GM12801 (cell line): ENCODE measurements around the gene INAFM2.

Experiments used
- TF ChIP-seq, protein P1 (sequence below): IDR thresholded peaks from one replicate; pipeline ENCODE4 v1.5.1; 2011; ENCODE audit warnings: control low read depth; ENCODE audit not compliant: insufficient read length; ENCODE audit errors: extremely low read depth

INAFM2 gene

DNA sequence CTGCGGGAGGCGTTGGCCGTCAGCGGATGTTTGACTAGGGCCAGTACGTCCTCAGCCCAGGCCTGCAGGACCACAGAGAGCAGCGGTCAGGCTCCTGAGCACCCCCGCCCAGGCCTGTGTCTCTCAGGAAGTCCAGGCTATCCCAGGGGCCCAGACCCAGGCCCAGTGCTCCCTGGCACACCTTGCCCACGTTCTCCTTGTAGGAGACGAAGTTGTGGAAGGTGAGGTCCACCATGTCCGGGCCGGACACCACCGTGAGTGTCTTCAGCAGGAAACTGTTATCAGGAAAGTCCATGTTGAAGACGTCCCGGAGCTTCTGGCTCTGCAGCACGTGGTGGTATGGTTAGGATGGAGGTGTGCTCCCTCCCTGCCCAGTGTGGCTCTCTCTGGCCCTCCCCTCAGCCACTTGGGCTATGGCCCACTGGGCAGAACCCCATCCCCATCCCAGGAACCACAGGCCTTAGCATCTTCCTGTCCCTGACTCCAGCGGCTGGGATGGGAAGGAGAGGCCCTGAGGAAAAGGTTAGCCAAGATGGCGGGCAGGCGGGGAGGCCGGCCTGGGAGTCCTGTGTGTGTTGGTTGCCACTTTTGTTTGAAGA, 21.1 kb upstream of the INAFM2 start:
- TF ChIP-seq, protein P1, sequence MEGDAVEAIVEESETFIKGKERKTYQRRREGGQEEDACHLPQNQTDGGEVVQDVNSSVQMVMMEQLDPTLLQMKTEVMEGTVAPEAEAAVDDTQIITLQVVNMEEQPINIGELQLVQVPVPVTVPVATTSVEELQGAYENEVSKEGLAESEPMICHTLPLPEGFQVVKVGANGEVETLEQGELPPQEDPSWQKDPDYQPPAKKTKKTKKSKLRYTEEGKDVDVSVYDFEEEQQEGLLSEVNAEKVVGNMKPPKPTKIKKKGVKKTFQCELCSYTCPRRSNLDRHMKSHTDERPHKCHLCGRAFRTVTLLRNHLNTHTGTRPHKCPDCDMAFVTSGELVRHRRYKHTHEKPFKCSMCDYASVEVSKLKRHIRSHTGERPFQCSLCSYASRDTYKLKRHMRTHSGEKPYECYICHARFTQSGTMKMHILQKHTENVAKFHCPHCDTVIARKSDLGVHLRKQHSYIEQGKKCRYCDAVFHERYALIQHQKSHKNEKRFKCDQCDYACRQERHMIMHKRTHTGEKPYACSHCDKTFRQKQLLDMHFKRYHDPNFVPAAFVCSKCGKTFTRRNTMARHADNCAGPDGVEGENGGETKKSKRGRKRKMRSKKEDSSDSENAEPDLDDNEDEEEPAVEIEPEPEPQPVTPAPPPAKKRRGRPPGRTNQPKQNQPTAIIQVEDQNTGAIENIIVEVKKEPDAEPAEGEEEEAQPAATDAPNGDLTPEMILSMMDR = no peak

DNA sequence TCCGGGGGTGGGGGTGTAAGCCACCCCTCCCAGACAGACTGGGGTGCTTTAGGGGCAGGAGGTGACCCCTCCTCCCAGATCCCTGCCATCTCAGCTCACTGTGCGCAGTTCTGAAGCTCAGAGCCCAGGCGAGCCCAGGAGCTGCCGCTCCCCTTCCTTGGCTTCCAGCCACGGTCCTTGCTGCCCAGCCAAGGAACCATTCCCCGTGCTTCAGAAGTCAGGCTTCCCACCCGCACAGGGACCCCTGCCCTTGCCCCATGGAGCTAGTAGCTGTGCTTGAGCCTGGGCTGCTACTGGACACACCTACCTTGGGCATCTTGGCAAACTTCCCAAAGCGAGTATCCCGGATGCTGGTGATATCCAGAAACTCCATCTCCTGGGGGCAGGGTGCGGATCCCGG, 20.5 kb upstream of the INAFM2 start:
- TF ChIP-seq, protein P1 = no peak

DNA sequence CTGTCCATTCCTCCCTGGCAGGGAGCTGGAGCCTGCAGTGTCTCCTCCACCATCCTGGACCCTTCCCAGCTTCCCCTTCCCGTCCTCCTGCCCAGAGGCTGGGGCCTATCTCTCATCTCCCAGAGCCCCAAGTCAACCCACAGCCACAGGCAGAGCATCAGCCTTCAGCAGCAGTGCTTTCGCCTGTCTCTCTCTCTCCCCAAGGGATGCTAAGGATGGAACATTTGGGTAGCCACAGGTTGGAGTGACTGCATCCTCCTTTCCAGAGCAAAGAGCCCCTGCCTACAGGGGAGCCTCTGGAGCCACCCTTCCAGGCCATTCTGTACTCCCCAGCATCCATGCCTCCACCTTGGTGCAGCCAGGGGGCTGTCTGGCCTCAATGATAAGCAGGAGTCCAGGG, 19.9 kb upstream of the INAFM2 start:
- TF ChIP-seq, protein P1 = no peak

DNA sequence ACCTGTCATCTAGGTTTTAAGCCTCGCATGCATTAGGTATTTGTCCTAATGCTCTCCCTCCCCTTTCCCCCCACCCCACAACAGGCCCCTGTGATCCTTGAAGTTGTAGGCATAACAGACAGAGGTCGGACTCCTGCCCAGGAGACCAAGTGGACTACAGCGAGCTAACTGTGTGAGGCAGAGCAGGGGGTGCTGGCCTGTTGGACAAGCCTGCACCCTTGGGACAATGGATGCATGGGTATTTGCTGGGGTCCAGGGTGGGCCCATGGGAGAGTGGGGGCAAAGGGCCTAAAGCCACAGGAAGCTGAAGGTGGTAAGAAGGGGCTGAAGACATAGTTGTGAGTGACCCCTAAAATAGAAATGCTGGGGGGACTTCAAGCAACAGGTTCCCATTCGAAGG, 18.2 kb upstream of the INAFM2 start:
- TF ChIP-seq, protein P1 = no peak

DNA sequence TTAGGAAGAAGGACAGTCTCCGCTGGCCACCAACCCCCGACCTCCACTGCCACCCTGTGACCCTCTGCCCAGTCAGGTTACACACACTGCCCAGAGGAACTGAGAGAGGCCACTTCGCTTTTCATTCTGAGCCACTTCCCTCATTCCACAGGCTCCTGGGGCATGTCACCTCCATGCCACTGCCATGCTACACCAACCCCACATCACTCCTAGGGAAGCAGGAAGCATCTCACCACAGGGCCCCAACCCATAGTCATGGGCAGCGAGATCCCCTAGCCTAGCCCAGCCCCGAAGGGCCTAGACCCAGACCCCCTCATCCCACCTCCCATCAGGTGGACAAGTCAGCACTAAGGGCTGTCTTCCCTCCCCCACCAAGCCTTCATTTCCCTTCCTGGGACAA, 17.1 kb upstream of the INAFM2 start:
- TF ChIP-seq, protein P1 = no peak

DNA sequence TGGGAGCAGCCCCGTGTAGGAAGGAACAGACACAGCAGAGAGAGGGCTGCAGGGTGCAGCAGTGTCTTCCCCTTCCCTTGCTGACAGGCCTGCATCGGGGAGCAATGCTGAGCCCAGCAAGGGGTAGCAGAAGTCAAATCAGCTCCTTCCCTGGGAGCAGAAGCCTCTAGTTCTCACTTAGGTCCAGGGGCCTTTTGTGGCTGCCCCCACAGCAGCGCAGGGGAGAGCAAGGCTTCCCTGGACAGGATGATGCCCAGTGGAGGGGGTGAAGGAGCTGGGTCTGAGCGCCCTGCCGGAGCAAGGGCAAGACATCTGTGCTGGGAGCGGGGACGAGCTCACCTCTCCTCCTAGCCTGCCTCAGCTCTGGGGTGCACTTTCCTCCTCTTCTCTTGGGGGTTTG, 16.6 kb upstream of the INAFM2 start:
- TF ChIP-seq, protein P1 = no peak

DNA sequence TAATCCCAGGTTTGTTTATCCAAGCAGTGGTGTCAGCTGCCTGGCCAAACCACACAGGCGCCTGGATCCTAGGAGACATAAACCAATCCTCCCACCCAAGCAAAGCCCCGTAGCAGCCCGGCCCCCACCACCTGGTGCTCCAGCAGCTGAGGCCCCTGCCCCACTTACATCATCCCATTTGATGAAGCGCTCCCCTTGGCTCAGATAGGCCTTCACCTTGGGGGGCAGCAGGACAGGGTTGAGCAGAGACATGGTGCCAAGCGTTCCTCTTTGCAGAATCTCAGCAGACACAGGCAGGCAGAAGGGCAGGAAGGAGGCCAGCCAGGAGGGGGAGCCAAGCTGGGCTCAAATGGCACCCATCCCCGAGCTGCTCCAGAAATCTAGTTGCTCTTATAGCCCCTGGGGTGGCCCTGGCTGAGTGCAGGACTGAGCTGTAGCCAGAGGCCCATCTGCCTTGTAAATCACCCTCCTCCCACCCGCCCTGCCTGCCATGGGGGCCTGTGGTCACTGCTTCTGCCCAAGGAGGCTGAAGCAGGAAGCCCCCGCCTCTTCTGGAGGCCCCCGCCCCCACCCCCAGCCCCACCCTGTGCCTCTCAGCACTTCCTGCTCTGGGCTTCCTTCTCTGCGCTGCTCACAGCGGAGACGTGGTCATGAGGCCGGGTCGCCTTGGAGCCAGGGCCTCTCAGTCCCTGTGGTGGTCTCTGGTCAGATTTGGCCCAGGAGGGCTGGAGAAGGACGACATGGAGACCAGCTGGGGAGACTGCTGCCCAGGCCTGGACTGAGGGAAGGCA, 15.9 kb upstream of the INAFM2 start, which contains the start of gene PLCB2:
TSS of gene PLCB2 (minus strand) at position 515 of the 791 bp plus-strand sequence. CDS start at position 252, 263 bp downstream.
- TF ChIP-seq, protein P1 = no peak
